Cardiac fibroblast (primary cell): Measurements from ENCODE around the gene ARHGDIG.

Experiments
- DNase-seq, 2 donors: peaks; one replicate each; pipeline versions ENCODE4 v3.0.0 to v3.0.0-alpha.2; 2010; ENCODE audit warnings: low read depth in 2 of 2
- H3K4me3 ChIP-seq, 2 donors: replicated peaks in 1 of 2; 1 replicate in 1 of 2; 2 replicates in 1 of 2; pipeline ENCODE4 v1.5.1; 2011; ENCODE audit warnings: low read depth in 2 of 2, low read length in 2 of 2, mild to moderate bottlenecking in 2 of 2, moderate library complexity in 1 of 2
- TF ChIP-seq, protein P1 (sequence below): IDR thresholded peaks from one replicate; pipeline ENCODE4 v1.5.1; 2011; ENCODE audit warnings: low read depth, mild to moderate bottlenecking, low read length, inconsistent platforms

Gene ARHGDIG

DNA sequence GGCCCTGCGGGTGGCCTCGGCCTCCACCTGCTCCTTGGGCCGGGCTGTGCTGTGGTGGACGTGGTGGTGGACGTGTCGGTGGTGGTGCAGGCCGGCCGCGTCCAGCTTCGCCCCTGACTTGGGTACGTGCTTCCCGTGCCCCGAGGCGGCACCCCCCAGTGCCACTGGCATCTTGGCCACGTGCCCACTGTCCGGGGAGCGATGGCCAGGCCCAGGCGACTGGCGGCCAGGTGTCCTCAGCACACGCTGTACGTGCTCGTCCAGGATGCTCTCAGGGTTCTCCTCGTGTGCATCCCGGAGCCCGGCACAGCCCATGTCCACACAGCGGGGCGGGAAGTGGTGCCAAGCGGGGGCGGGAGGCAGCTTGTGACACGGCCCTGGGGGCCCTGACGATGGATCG lies 17.4 kb downstream of the ARHGDIG start:
- no peak for DNase-seq
- no peak overlapping the region for H3K4me3 ChIP-seq
- TF ChIP-seq, protein P1, sequence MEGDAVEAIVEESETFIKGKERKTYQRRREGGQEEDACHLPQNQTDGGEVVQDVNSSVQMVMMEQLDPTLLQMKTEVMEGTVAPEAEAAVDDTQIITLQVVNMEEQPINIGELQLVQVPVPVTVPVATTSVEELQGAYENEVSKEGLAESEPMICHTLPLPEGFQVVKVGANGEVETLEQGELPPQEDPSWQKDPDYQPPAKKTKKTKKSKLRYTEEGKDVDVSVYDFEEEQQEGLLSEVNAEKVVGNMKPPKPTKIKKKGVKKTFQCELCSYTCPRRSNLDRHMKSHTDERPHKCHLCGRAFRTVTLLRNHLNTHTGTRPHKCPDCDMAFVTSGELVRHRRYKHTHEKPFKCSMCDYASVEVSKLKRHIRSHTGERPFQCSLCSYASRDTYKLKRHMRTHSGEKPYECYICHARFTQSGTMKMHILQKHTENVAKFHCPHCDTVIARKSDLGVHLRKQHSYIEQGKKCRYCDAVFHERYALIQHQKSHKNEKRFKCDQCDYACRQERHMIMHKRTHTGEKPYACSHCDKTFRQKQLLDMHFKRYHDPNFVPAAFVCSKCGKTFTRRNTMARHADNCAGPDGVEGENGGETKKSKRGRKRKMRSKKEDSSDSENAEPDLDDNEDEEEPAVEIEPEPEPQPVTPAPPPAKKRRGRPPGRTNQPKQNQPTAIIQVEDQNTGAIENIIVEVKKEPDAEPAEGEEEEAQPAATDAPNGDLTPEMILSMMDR = no peak

GRCh38 chr16:301235-301634 lies 20.8 kb downstream of the ARHGDIG start:
- no peak for DNase-seq
- TF ChIP-seq, protein P1 = no peak
- no peak overlapping the region for H3K4me3 ChIP-seq

- DNase-seq = no peak
- TF ChIP-seq, protein P1 = no peak
- no peak overlapping the region for H3K4me3 ChIP-seq
Measured at GRCh38 chr16:301950-302349, 21.6 kb downstream of the ARHGDIG start.

- TF ChIP-seq, protein P1 = peak; percentile 5
- DNase-seq = peak in 1 of 2 donors; percentile 22
- H3K4me3 ChIP-seq = no peak overlapping the region
Measured at GRCh38 chr16:303760-304505, 23.5 kb downstream of the ARHGDIG start.

GRCh38 chr16:305916-306626 lies 25.7 kb downstream of the ARHGDIG start:
- TF ChIP-seq, protein P1 = no peak
- H3K4me3 ChIP-seq = no peak overlapping the region
- no peak for DNase-seq

- TF ChIP-seq, protein P1 = no peak
- no peak for DNase-seq
- no peak overlapping the region for H3K4me3 ChIP-seq
Measured at GRCh38 chr16:306911-307370, 26.6 kb downstream of the ARHGDIG start.
